GM19328 (cell line): Measurements from ENCODE around the gene SIK3.

Source experiments
- ATAC-seq: cut with Tn5 transposase; IDR thresholded peaks from one replicate; pipeline ENCODE4 v1.9.1; 2021; ENCODE audit warnings: mild to moderate bottlenecking, moderate library complexity; ENCODE audit not compliant: unreplicated experiment

The SIK3 gene

DNA sequence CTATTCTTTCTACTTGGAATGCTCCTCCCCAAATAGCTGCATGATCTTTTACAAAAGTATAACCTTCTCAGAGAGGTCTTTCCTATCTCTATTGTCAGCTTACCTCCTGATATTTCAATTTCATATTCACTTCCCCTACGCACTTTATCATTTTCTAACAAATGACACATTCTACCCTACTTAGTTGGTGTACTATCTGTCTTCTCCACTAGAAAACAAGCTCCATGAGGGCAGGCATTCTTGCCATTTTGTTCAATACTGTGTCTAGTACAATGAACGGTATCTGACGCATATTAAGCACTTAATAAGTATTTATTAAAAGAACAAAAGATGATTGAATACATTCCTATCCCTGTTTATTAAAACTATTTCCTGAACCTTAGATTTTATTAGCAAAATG is 164.3 kb downstream of the SIK3 start:
- ATAC-seq = no peak

GRCh38 chr11:116932181-116932580 is 166.0 kb downstream of the SIK3 start:
- ATAC-seq = no peak

- ATAC-seq = no peak
These were observed 166.8 kb downstream of the SIK3 start for GRCh38 chr11:116931206-116931953.

DNA sequence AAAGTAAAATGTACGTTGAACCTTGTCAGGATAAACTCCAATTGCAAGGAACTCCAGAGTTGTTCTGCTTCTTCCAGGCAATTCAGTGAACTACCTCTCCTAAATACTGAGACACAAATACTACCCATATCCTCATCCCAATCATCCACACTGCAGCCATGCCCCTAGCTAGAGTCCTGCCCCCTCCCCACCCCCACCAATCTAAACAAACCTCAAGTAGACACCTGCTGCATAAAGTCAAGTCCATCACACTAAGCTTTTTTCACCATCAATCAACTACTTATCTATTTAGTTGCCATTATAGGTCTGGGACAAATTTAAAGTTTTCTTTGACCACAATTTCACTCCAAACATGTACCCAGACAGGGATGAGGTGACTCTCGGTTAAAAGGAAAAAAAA is 167.6 kb downstream of the SIK3 start:
- ATAC-seq = no peak

- ATAC-seq = no peak
These were observed 168.1 kb downstream of the SIK3 start for GRCh38 chr11:116930177-116930576.

GRCh38 chr11:116929414-116930090 is 168.7 kb downstream of the SIK3 start:
- ATAC-seq = no peak

DNA sequence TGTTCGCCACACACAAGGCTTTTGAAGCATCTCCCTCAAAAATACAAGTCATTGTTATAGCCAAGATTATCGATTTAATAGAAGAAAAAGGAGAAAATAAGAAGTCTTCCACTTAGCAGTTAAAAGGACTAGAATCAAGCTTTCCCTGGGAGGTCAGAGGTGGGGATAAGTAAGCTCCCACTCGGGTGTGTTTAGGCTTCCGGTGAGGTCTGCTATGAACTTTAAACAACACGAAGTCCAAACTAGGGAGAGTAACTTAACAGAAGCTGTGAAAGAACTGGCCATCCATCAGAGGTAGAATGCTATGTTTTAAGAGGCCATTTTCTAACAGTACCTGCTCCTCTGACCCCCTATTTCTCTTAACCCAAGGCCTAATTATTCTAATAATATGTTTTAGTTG is 169.4 kb downstream of the SIK3 start:
- ATAC-seq = no peak

DNA sequence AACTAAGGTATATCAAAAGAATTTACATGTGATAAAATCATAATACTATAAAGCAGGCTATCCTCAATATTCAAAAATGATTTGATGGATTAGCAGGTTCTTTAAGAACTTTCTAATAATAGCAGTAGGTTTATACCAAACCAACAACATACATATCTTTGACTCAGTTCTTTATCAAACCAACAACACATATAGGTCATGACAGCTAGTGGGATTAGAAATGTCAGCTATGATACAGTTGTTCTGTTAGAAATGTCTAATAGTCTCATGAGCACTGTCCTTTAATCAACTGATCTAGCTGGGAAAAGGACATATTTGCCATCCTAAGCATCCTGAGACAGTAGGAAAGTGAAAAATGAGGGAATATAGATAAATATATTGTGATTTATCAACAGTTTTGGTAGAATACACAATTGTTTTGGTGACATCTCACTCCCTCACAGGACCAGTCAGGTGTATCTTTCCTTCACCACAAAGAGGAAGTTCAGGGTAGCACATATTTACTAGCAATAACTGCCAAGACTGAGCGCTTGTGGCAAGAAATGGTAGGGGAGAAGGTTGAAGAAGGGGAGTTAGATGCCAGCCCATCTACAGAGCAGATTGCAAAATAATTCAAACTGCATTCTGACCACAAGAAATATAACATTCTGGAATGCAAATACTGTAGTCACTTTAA is 170.0 kb downstream of the SIK3 start:
- ATAC-seq = peak; percentile 65

DNA sequence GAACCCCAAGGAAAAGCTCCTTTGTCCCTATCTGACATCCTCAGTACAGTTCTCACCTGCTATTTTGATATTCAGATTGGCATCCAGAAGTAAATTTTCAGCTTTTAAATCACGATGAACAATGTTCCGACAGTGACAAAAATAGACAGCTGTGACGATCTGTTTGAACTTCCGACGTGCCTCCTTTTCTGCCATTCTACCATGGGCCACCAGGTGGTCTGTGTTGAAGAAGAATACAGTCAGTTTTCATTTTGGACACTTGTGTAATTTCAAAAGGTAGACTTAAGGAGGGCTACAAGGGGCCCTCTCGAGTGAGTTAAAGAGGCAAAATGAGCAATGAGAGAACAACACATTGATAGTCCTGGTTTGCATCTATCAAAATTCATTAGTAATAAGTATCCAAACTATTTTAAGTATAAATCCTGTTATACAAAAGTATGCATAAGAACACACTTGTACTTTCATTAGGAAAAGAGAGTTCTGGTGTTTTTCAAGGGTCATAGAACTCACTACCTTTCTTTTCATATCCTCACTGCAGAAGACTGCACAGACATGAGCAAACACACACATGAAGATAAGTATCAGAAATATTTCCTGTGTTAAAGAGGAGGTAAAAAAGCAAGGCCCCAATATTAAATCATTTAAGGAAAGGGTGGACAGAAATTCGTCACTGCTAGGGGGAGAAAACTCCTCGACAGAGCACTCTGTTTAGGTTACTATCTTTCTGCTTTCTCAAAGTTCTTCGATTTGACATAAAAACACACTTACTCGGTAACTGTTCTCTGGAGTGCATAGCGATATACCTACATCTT is 170.9 kb downstream of the SIK3 start:
- ATAC-seq = no peak

DNA sequence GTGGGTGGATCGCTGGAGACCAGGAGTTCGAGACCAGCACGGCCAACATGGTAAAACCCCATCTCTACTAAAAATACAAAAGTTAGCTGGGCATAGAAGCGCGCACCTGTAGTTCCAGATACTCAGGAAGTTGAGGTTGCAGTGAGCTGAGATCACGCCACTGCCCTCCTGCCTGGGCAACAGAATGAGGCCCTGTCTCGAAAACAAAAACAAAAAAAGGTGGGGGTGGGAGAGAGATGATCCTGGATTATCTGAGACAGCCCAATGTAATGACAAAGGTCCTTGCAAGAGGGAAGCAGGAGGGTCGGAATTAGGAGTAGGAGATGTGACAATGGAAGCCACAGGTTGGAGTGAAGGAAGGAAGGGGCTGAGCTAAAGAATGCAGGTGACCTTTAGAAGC is 173.2 kb downstream of the SIK3 start:
- no peak for ATAC-seq

DNA sequence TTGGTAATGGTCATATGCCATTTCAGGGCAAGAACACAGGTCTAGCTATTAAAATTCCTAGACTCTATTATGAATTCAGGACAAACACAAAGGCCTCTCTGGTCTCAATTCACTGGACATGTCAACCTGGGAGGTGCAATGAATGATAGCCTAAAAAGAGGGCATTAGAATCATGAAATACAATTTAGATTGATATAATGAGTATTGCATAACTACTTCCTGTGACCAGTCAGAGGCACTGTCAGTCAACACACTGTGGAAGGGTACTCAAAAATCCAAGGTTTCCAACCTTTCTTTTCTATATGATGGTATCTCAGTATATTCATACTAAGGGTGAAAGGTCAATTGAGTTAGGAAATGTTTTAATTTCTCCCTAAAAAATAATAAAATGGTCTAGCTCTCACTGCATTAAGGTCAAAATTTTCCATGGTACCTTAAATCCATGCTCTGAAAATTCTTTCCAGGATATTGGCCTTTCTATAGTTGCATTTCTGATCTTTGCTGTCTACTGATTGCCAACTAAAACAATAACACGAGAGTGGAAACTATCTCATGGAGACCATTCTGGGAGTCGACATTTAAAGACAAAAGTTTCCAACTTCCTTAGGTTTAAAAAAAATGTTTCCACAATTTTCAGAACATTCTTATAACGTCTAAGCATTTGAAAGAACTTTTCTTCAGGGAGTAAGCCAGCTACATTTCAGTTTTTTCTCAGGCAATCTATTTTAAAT is 179.1 kb downstream of the SIK3 start:
- ATAC-seq = no peak

GRCh38 chr11:116917632-116918031 is 180.6 kb downstream of the SIK3 start:
- no peak for ATAC-seq

GRCh38 chr11:116916886-116917285 is 181.3 kb downstream of the SIK3 start:
- no peak for ATAC-seq

GRCh38 chr11:116916052-116916451 is 182.2 kb downstream of the SIK3 start:
- ATAC-seq = no peak

GRCh38 chr11:116913000-116913399 is 185.2 kb downstream of the SIK3 start:
- no peak for ATAC-seq

- ATAC-seq = no peak
These were observed 186.1 kb downstream of the SIK3 start for GRCh38 chr11:116911976-116912734.

DNA sequence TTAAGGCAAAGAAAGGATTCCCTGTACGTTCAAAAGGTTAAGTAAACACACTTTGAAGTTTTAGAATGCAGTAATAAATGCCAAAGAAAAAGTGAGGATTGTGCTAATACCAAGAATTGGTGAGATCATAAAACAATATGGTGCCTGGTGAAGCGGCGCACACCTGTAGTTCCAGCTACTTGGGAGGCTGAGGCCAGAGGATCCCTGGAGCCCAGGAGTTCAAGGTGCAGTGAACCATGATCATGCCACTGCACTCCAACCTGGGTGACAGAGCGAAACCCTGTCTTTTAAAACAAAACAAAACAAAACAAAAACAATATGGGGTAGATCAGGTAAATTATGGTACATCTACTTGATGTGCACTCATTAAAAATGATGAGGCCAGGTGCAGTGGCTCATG is 187.4 kb downstream of the SIK3 start:
- no peak for ATAC-seq

DNA sequence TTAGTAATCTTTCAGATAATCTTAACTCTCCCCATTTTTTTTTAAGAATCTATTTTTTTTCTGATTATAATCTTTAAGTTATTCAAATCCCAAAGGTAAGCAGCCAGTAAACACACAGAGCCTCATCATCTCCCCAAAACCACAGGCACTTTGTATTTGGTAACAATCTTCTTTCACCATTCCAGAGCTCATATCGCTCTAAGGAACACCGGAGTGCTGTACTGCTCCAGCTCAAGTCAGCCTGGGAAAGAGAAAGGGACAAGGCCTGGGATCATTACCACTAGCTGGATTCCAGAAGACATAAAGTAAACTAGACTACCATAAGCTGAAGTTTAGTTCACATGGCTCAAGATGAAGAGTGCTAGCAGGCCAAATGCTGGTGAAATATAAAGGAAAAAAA is 187.8 kb downstream of the SIK3 start:
- no peak for ATAC-seq

DNA sequence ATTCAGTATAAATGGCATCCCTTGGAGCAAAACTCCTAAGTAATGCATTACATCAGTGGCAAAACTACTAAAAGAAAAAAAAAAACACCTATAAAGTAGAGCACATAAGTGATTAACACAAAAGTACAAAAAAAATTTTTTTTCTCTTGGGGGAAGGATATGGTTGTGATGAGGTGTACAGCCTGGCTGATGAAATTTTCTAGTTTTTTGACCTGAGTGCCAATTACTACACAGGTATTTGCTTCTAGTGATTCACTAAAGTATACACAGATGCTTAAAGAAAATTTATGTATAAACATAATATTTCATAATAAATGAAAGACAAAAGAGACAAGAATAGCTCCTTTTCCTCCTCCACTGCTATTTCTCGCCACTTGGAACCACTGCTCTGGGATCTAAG is 189.0 kb downstream of the SIK3 start:
- ATAC-seq = no peak

GRCh38 chr11:116906479-116906878 is 191.7 kb downstream of the SIK3 start:
- no peak for ATAC-seq
